GM12878 (cell line): ENCODE measurements around the gene SIL1. TPM values are rescaled to one million over a fixed set of nuclear protein-coding genes. Genes with fewer than 3 reads are reported as not detected.

Experiments
- ATAC-seq: fragments of 200-7000 bp; cut with Tn5 transposase; 3 replicates; pipeline ENCODE4 v1.9.1; 2020; ENCODE audit warnings: mild to moderate bottlenecking, moderate library complexity
- BruUV-seq: library from RNA; stranded (reverse); fragments of 400-500 nt; replicated peaks from 2 replicates; lab custom pipeline; 2021; lab: Mats Ljungman, UMichigan
- CTCF ChIA-PET: fragments of 300-600 bp; sonication (Branson Sonifier 250); formaldehyde crosslinking; extraction: SDS; loops from one replicate; lab custom pipeline; 2021; ENCODE audit warnings: inconsistent platforms; lab: Yijun Ruan, JAX
- POLR2A ChIA-PET: fragments of 350-600 bp; formaldehyde crosslinking; extraction: SDS; loops from one replicate; lab custom pipeline; 2021; ENCODE audit warnings: inconsistent platforms; lab: Charles Lee
- RAD21 ChIA-PET: fragments of 300-600 bp; sonication (Branson Sonifier 250); formaldehyde crosslinking; loops from one replicate; lab custom pipeline; 2023; ENCODE audit warnings: antibody characterized with exemption; ENCODE audit not compliant: unreplicated experiment; lab: Charles Lee
- SMC1A ChIA-PET: fragments of 300-600 bp; sonication (Branson Sonifier 250); formaldehyde crosslinking; loops from one replicate; lab custom pipeline; 2023; ENCODE audit not compliant: unreplicated experiment, uncharacterized antibody; lab: Charles Lee
- DNase-seq: peaks from one replicate; pipeline ENCODE4 v3.0.0-alpha.2; 2011; ENCODE audit warnings: low read depth, low spot score
- FAIRE-seq: peaks from 3 replicates; lab custom pipeline; 2011; peaks lifted over from hg19 to GRCh38; lab: Jason Lieb, UNC
- H2AFZ ChIP-seq: 2 replicates; pipeline ENCODE4 v1.6.0; 2011; ENCODE audit warnings: low read depth, low read length, control low read depth; ENCODE audit not compliant: control insufficient read depth
- H3K27ac ChIP-seq: 2 replicates; pipeline ENCODE4 v1.5.1; 2011; ENCODE audit warnings: control low read depth; ENCODE audit not compliant: control insufficient read depth, insufficient read depth
- H3K27me3 ChIP-seq, 2 experiments: replicated peaks in 1 of 2; 2 replicates each; pipeline versions ENCODE4 v1.6.0 to v1.6.1; 2011; ENCODE audit warnings: low read length in 1 of 2; ENCODE audit not compliant: control insufficient read depth in 2 of 2, insufficient read depth in 2 of 2
- H3K36me3 ChIP-seq, 2 experiments: 2 replicates each; pipeline ENCODE4 v1.5.1; 2011; ENCODE audit warnings: low read length in 1 of 2; ENCODE audit not compliant: control insufficient read depth in 2 of 2, insufficient read depth in 2 of 2
- H3K4me1 ChIP-seq: 2 replicates; pipeline ENCODE4 v1.6.1; 2011; ENCODE audit warnings: mild to moderate bottlenecking, low read length, moderate library complexity, mixed read lengths; ENCODE audit not compliant: control insufficient read depth, insufficient read depth
- H3K4me2 ChIP-seq: 2 replicates; pipeline ENCODE4 v1.6.0; 2011; ENCODE audit warnings: control low read depth; ENCODE audit not compliant: control insufficient read depth, insufficient read depth
- H3K4me3 ChIP-seq: fragments of 200-600 bp; sonication (generic); 2 replicates; pipeline ENCODE4 v1.5.1; 2016
- H3K79me2 ChIP-seq: 2 replicates; pipeline ENCODE4 v1.6.0; 2011; ENCODE audit warnings: low read length; ENCODE audit not compliant: control insufficient read depth, insufficient read depth
- H3K9ac ChIP-seq: 2 replicates; pipeline ENCODE4 v1.8.0; 2011; ENCODE audit warnings: low read length, control low read depth, mixed read lengths; ENCODE audit not compliant: control insufficient read depth, insufficient read depth
- H3K9me3 ChIP-seq: replicated peaks from 3 replicates; pipeline ENCODE4 v1.5.1; 2011; ENCODE audit warnings: mild to moderate bottlenecking, low read length; ENCODE audit not compliant: control insufficient read depth, insufficient read depth
- H4K20me1 ChIP-seq: 2 replicates; pipeline ENCODE4 v1.6.0; 2011; ENCODE audit not compliant: control insufficient read depth, insufficient read depth
- HCFC1 ChIP-seq: fragments of 150-350 bp; IDR thresholded peaks from 2 replicates; pipeline ENCODE4 v1.6.1; 2014; ENCODE audit warnings: low read length
- IKZF1 ChIP-seq: fragments of 450-650 bp; conservative IDR thresholded peaks from 2 replicates; pipeline ENCODE4 v1.6.1; 2017; ENCODE audit warnings: antibody characterized with exemption, mild to moderate bottlenecking
- NFYB ChIP-seq: IDR thresholded peaks from 2 replicates; pipeline ENCODE4 v1.6.1; 2011; ENCODE audit warnings: low read depth, mild to moderate bottlenecking, low read length, improper control_type of control experiment, moderate library complexity; ENCODE audit not compliant: insufficient read depth
- PKNOX1 ChIP-seq: fragments of 450-650 bp; IDR thresholded peaks from 2 replicates; pipeline ENCODE4 v1.6.1; 2016; ENCODE audit warnings: mild to moderate bottlenecking
- RUNX3 ChIP-seq: IDR thresholded peaks from 2 replicates; pipeline ENCODE4 v1.6.1; 2012; ENCODE audit warnings: low read length, inconsistent platforms
- WGBS: methylation state at CpG from one replicate; pipeline ENCODE4 v1.1.6; 2016; ENCODE audit warnings: low lambda C conversion rate; ENCODE audit not compliant: insufficient replicate concordance, insufficient coverage; ENCODE audit errors: missing lambda C conversion rate; 5-methylcytosine and 5-hydroxymethylcytosine counted together
- in situ Hi-C: fragments of 300-500 bp; cut with MboI; formaldehyde crosslinking; loops from 9 replicates; pipeline ENCODE4 v1.14.3; 2018; ENCODE audit warnings: mixed read lengths
- intact Hi-C: fragments of 100-400 bp; cut with micrococcal nuclease; formaldehyde crosslinking; loops from one replicate; pipeline ENCODE4 v1.14.2; 2022; ENCODE audit not compliant: unreplicated experiment
- polyA plus RNA-seq, 11 experiments: library from polyadenylated mRNA; depleted of rRNA in 4 of 11; unstranded in 6 of 11; stranded (reverse) in 5 of 11; fragments of >200 nt; fragmentation: Nextera tagmentation in 4 of 11; fragmentation: Illumina TruSeq in 1 of 11; extraction: Ambion mirVana in 4 of 11; extraction: Trizol in 1 of 11; gene quantifications; 1 replicate in 1 of 11; 2 replicates in 10 of 11; pipeline versions ENCODE4 v1.2.1 to v1.2.3, GENCODE V29; 2011 to 2016; ENCODE audit warnings: inconsistent platforms in 2 of 11, missing spikeins in 2 of 11, low read depth in 1 of 11
- total RNA-seq, 4 experiments: library from RNA; depleted of rRNA in 3 of 4; stranded (reverse); fragments of >200 nt in 3 of 4; fragmentation: Illumina TruSeq in 1 of 4; extraction: Trizol in 1 of 4; gene quantifications; 2 replicates each; pipeline versions ENCODE4 v1.2.1 to v1.2.3, GENCODE V29; 2013 to 2021

SIL1 gene
- total and polyA plus RNA-seq, 10 of the 15 experiments (the other 5 are each of a cell fraction or from before 2014, with no cell fraction given), result 4.1 to 49.8 (median 29.4) TPM

GRCh38 chr5:139196296-139196956 lies 1.7 kb downstream of the SIL1 start:
- Histone ChIP-seq H3K9me3 (no peaks in the 10 kb centered on the region), H4K20me1 (no peaks in the 10 kb centered on the region), H2AFZ (no peak overlapping the region), H3K9ac (no peak overlapping the region; the same call in 1 of the 2 replicates), H3K79me2 (peaks cover 32% of the 10 kb centered on the region), H3K4me3 (peak overlapping the region; percentile 86), H3K36me3 (peaks cover 0 to 4% of the 10 kb centered on the region in 2 experiments; a peak in 1 of 4 replicates)
- BruUV-seq, result no TSS peak
- TF ChIP-seq RUNX3 (peak; percentile 54), PKNOX1 (peak; percentile 50; the same call in 1 of the 2 replicates), HCFC1 (no peak), IKZF1 (peak; percentile 26; the same call in 1 of the 2 replicates), NFYB (0 out of 2 replicates have a peak, but pooled peaks have one; percentile 40)
- TF ChIP-seq, all 136 proteins: peak for 4
- SMC1A ChIA-PET, result no interaction called here
- ATAC-seq, result peak; percentile 5; the same call in 1 of the 3 replicates
- DNase-seq, result no peak
- H3K4me1 ChIP-seq, result peaks cover 4% of the 10 kb centered on the region
- POLR2A ChIA-PET, result no interaction called here
- peak overlapping the region; percentile 55 for H3K27ac ChIP-seq
- peak overlapping the region; percentile 65 for H3K4me2 ChIP-seq
- in situ Hi-C loops (no loop called here), intact Hi-C loops (loop anchor here (5.0 kb wide), 1 partner anchor 191 kb away; the partner anchor contains the start of gene MZB1)
- RAD21 ChIA-PET, result interaction anchor here (0.7 kb wide), 1 partner anchor 56 kb away, joined by 3 read pairs; no protein-coding TSS in a partner anchor
- CTCF ChIA-PET, result no interaction called here
- no peaks in the 10 kb centered on the region for H3K27me3 ChIP-seq
- WGBS, result 46% methylated on average over 5 of the region's 5 CpGs
- no peak for FAIRE-seq
